ENCODE data around the gene MYO10. TPM values are rescaled to one million over a fixed set of nuclear protein-coding genes. Genes with fewer than 3 reads are reported as not detected.

MYO10 gene
- total RNA-seq, 1 donor from 2014 or later, result 23.1 TPM

GRCh38 chr5:16897284-16897704 is 38.8 kb downstream of the MYO10 start:
- H3K27me3 Mint-ChIP-seq (ENCODE audit: unreplicated experiment), result peaks cover 6% of the 10 kb centered on the region
- H3K9me3 Mint-ChIP-seq (ENCODE audit: unreplicated experiment), result peaks cover 3% of the 10 kb centered on the region
- no peak for DNase-seq
- H3K4me3 Mint-ChIP-seq (ENCODE audit: unreplicated experiment), result peak overlapping the region; percentile 20
- TF ChIP-seq CTCF (IDR thresholded peaks at IDR 0.05; ENCODE audit: partially characterized antibody, unreplicated experiment), result no peak
- H3K4me1 Mint-ChIP-seq (ENCODE audit: low read depth, unreplicated experiment), result peaks cover 38% of the 10 kb centered on the region
- H3K27ac Mint-ChIP-seq (ENCODE audit: unreplicated experiment), result no peak overlapping the region
- no peaks in the 10 kb centered on the region for H3K36me3 Mint-ChIP-seq (ENCODE audit: unreplicated experiment)

- H3K27me3 Mint-ChIP-seq (ENCODE audit: unreplicated experiment), result peaks cover 5% of the 10 kb centered on the region
- H3K9me3 Mint-ChIP-seq (ENCODE audit: unreplicated experiment), result peaks cover 3% of the 10 kb centered on the region
- H3K27ac Mint-ChIP-seq (ENCODE audit: unreplicated experiment), result no peak overlapping the region
- TF ChIP-seq CTCF (IDR thresholded peaks at IDR 0.05; ENCODE audit: partially characterized antibody, unreplicated experiment), result no peak
- no peaks in the 10 kb centered on the region for H3K36me3 Mint-ChIP-seq (ENCODE audit: unreplicated experiment)
- no peak for DNase-seq
- H3K4me1 Mint-ChIP-seq (ENCODE audit: low read depth, unreplicated experiment), result peaks cover 37% of the 10 kb centered on the region
- H3K4me3 Mint-ChIP-seq (ENCODE audit: unreplicated experiment), result peak overlapping the region; percentile 53
Observed at GRCh38 chr5:16896767-16897166, 39.3 kb downstream of the MYO10 start.

GRCh38 chr5:16894236-16895057 is 41.6 kb downstream of the MYO10 start:
- Mint-ChIP-seq H3K27ac (ENCODE audit: unreplicated experiment) (peak overlapping the region; percentile 52), H3K27me3 (ENCODE audit: unreplicated experiment) (peaks cover 4% of the 10 kb centered on the region), H3K4me1 (ENCODE audit: low read depth, unreplicated experiment) (peaks cover 38% of the 10 kb centered on the region), H3K36me3 (ENCODE audit: unreplicated experiment) (no peaks in the 10 kb centered on the region), H3K4me3 (ENCODE audit: unreplicated experiment) (peak overlapping the region; percentile 43), H3K9me3 (ENCODE audit: unreplicated experiment) (no peaks in the 10 kb centered on the region)
- no peak for TF ChIP-seq CTCF (IDR thresholded peaks at IDR 0.05; ENCODE audit: partially characterized antibody, unreplicated experiment)
- no peak for DNase-seq

GRCh38 chr5:16891033-16891432 is 45.1 kb downstream of the MYO10 start:
- no peak for DNase-seq
- Mint-ChIP-seq H3K4me3 (ENCODE audit: unreplicated experiment) (no peak overlapping the region), H3K27me3 (ENCODE audit: unreplicated experiment) (peaks cover 4% of the 10 kb centered on the region), H3K4me1 (ENCODE audit: low read depth, unreplicated experiment) (peaks cover 28% of the 10 kb centered on the region), H3K36me3 (ENCODE audit: unreplicated experiment) (no peaks in the 10 kb centered on the region), H3K9me3 (ENCODE audit: unreplicated experiment) (peaks cover 4% of the 10 kb centered on the region), H3K27ac (ENCODE audit: unreplicated experiment) (no peak overlapping the region)
- no peak for TF ChIP-seq CTCF (IDR thresholded peaks at IDR 0.05; ENCODE audit: partially characterized antibody, unreplicated experiment)

GRCh38 chr5:16889972-16890519 is 46.0 kb downstream of the MYO10 start:
- Mint-ChIP-seq H3K27ac (ENCODE audit: unreplicated experiment) (no peak overlapping the region), H3K36me3 (ENCODE audit: unreplicated experiment) (no peaks in the 10 kb centered on the region), H3K27me3 (ENCODE audit: unreplicated experiment) (peaks cover 4% of the 10 kb centered on the region), H3K4me1 (ENCODE audit: low read depth, unreplicated experiment) (peaks cover 20% of the 10 kb centered on the region), H3K9me3 (ENCODE audit: unreplicated experiment) (peaks cover 4% of the 10 kb centered on the region), H3K4me3 (ENCODE audit: unreplicated experiment) (peak overlapping the region; percentile 25)
- no peak for DNase-seq
- TF ChIP-seq CTCF (IDR thresholded peaks at IDR 0.05; ENCODE audit: partially characterized antibody, unreplicated experiment), result no peak

All from glutamatergic neuron (in vitro differentiated cells).